Transverse colon (tissue), 4 donors: ENCODE results near the gene RASAL2. TPM values are rescaled to one million over a fixed set of nuclear protein-coding genes. Genes with fewer than 3 reads are reported as not detected.
A peak's percentile ranks its signal among the peaks of the same experiment; 100 is the strongest.
"Not testable (repeated sequence)": the region's sequence is repeated elsewhere in the genome, so short reads cannot be mapped to it uniquely, and the experiment has no call there.

ENCODE experiments used
- DNase-seq: peaks from one replicate; pipeline ENCODE4 v3.0.0-alpha.2; 2019
- H3K27ac ChIP-seq, 4 donors: fragments of 200-600 bp; sonication (generic); 2 replicates each; pipeline ENCODE4 v1.5.1; 2016 to 2018; ENCODE audit warnings: inconsistent platforms in 4 of 4
- H3K27me3 ChIP-seq: fragments of 200-600 bp; sonication (generic); 2 replicates; pipeline ENCODE4 v1.5.1; 2017; ENCODE audit warnings: inconsistent platforms
- H3K36me3 ChIP-seq, 4 donors: fragments of 200-600 bp; sonication (generic); 2 replicates each; pipeline ENCODE4 v1.5.1; 2017 to 2019; ENCODE audit warnings: inconsistent platforms in 4 of 4
- H3K4me1 ChIP-seq, 4 donors: fragments of 200-600 bp; sonication (generic); 2 replicates each; pipeline ENCODE4 v1.5.1; 2017 to 2020; ENCODE audit warnings: inconsistent platforms in 4 of 4
- H3K4me3 ChIP-seq, 4 donors: fragments of 200-600 bp; sonication (generic); 1 replicate in 1 of 4; 2 replicates in 3 of 4; pipeline versions ENCODE4 v1.5.1 to v1.6.1; 2017 to 2019; ENCODE audit warnings: inconsistent platforms in 4 of 4
- H3K9me3 ChIP-seq, 2 donors: fragments of 200-600 bp; sonication (generic); 2 replicates each; pipeline ENCODE4 v1.5.1; 2017 to 2019; ENCODE audit warnings: inconsistent platforms in 2 of 2
- EP300 ChIP-seq: sonication (generic); formaldehyde crosslinking; IDR thresholded peaks from one replicate; pipeline ENCODE4 v1.6.1; 2017; ENCODE audit warnings: antibody characterized with exemption, low read depth
- POLR2A ChIP-seq: fragments of 450-650 bp; IDR thresholded peaks from one replicate; pipeline ENCODE4 v1.6.1; 2016; ENCODE audit warnings: antibody characterized with exemption, mild to moderate bottlenecking, moderate library complexity
- POLR2AphosphoS5 ChIP-seq, 3 donors: sonication (generic); formaldehyde crosslinking; IDR thresholded peaks; one replicate each; pipeline ENCODE4 v1.6.1; 2016; ENCODE audit warnings: antibody characterized with exemption in 3 of 3
- WGBS, 2 donors: methylation state at CpG; one replicate each; pipeline ENCODE4 v1.1.5; 2018; ENCODE audit warnings: low coverage in 1 of 2; 5-methylcytosine and 5-hydroxymethylcytosine counted together
- in situ Hi-C, 4 donors: fragments of 200-750 bp; cut with MboI; loops; one replicate each; pipeline versions ENCODE4 v1.15.0 to v1.15.1; 2017; ENCODE audit warnings: low sequenced_read_pairs in 3 of 4, low pct_ligation_motif_present in 1 of 4, low pct_unique_long_range_greater_than_20kb in 1 of 4
- intact Hi-C: fragments of 100-400 bp; cut with DNase I; formaldehyde crosslinking; loops from one replicate; pipeline ENCODE4 v1.15.1; 2023; ENCODE audit warnings: low total_unique reads
- total RNA-seq, 4 donors: library from RNA; depleted of rRNA; stranded (reverse); fragments of >200 nt; gene quantifications; one replicate each; pipeline ENCODE4 v1.1.0, GENCODE V29; 2016
- TF ChIP-seq, protein P1 (sequence below), 5 experiments: fragments of 200-600 bp in 3 of 5; fragments of 450-650 bp in 2 of 5; sonication (generic) in 3 of 5; IDR thresholded peaks; 1 replicate in 2 of 5; 2 replicates in 3 of 5; pipeline ENCODE4 v1.5.1; 2016 to 2017; ENCODE audit warnings: antibody characterized with exemption in 5 of 5, inconsistent platforms in 3 of 5, mild to moderate bottlenecking in 2 of 5, moderate library complexity in 1 of 5

RASAL2 gene
- total RNA-seq, 4 donors from 2014 or later = 13.1 to 26.1 (median 19.8) TPM

DNA sequence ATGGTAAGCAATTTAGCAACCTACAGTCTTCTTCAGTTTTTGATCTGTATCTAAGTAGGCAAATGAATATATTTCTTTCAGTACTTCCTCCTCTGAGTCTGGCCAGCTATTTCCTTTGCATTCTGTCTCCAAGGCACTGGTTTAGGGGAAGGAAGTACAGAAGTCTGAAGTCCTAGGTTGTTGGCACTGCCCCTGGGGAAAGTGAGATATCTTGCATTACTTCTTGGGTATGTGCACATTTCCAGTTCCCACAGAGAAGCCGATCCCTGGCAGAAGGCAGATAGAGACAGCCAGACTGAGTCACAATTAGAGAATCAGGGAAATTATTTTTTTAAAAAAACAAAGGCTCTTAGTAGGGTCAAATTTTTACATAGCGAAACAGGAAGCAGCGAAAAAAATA, 98.8 kb downstream of the RASAL2 start:
- TF ChIP-seq EP300 = no peak
- no peak for TF ChIP-seq POLR2A
- TF ChIP-seq POLR2AphosphoS5 (IDR thresholded peaks at IDR 0.05) = no peak
- TF ChIP-seq, protein P1, sequence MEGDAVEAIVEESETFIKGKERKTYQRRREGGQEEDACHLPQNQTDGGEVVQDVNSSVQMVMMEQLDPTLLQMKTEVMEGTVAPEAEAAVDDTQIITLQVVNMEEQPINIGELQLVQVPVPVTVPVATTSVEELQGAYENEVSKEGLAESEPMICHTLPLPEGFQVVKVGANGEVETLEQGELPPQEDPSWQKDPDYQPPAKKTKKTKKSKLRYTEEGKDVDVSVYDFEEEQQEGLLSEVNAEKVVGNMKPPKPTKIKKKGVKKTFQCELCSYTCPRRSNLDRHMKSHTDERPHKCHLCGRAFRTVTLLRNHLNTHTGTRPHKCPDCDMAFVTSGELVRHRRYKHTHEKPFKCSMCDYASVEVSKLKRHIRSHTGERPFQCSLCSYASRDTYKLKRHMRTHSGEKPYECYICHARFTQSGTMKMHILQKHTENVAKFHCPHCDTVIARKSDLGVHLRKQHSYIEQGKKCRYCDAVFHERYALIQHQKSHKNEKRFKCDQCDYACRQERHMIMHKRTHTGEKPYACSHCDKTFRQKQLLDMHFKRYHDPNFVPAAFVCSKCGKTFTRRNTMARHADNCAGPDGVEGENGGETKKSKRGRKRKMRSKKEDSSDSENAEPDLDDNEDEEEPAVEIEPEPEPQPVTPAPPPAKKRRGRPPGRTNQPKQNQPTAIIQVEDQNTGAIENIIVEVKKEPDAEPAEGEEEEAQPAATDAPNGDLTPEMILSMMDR (IDR thresholded peaks at IDR 0.05) = no peak
- peaks cover 0 to 12% (median 4%) of the 10 kb centered on the region in 4 donors for H3K4me1 ChIP-seq
- no peaks in the 10 kb centered on the region for H3K27me3 ChIP-seq
- DNase-seq = peak; percentile 36
- no peaks in the 10 kb centered on the region for H3K36me3 ChIP-seq
- intact Hi-C loops = no loop called here
- H3K27ac ChIP-seq = peak overlapping the region in 1 of 4 donors; percentile 14
- H3K9me3 ChIP-seq = no peaks in the 10 kb centered on the region
- H3K4me3 ChIP-seq = no peak overlapping the region
- 55 to 61% methylated on average over 3 of the region's 3 CpGs for WGBS, 2 donors
- in situ Hi-C loops = no loop called here

DNA sequence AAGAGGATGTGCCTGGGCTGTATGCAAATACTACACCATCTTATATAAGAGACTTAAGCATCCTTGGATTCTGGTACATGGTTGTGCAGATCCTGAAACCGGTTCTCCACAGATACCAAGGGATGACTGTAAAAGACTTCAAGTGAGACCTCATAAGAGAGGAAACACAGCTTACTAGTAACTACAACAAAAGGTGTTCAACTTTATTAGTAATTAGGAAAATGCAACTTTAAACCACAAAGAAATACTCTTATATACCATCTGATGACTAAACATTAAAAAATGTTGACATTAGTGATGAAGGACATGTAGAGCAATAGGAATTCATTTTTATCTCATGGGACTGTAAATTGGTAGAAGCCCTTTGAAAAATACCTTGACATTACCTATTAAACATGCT, 102.7 kb downstream of the RASAL2 start:
- WGBS, 2 donors = 93 to 100% methylated on average over 1 of the region's 1 CpG
- Histone ChIP-seq H3K4me1 (peaks cover 0 to 12% (median 4%) of the 10 kb centered on the region in 4 donors), H3K27me3 (no peaks in the 10 kb centered on the region), H3K4me3 (no peak overlapping the region), H3K36me3 (no peaks in the 10 kb centered on the region), H3K9me3 (no peaks in the 10 kb centered on the region), H3K27ac (no peak overlapping the region)
- intact Hi-C loops = no loop called here
- DNase-seq = no peak
- TF ChIP-seq, protein P1 (IDR thresholded peaks at IDR 0.05) = no peak
- no peak for TF ChIP-seq POLR2A
- TF ChIP-seq EP300 = no peak
- no peak for TF ChIP-seq POLR2AphosphoS5 (IDR thresholded peaks at IDR 0.05)
- in situ Hi-C loops = no loop called here

DNA sequence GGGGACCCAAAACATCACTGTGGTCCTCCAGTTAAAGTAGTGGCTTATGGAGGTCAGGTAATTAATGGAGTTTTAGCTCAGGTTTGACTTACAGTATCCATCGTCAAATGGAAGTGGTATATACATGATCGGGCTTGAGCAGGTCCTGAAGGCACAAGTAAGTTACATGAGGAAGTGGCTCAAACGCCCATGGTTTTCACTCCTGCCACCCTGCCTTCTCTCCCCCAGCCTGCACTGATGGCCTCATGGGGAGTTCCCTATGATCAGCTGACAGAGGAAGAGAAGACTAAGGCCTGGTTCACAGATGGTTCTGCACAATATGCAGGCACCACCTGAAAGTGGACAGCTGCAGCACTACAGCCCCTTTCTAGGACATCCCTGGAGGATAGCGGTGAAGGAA, 108.2 kb downstream of the RASAL2 start:
- 88% methylated on average over 4 of the region's 4 CpGs; no CpG with 5 or more reads in 1 of the 2 donors for WGBS, 2 donors
- in situ Hi-C loops = not testable (repeated sequence)

DNA sequence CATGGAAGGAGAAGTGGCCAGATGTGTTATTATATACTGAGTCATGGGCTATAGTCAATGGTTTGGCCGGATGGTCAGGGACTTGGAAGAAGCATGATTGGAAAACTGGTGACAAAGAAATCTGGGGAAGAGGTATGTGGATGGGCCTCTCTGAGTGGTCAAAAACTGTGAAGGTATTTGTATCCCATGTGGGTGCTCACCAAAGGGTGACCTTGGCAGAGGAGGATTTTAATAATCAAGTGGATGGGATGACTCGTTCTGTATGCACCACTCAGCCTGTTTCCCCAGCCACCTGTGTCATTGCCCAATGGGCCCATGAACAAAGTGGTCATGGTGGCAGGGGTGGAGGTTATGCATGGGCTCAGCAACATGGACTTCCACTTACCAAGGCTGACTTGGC, 108.6 kb downstream of the RASAL2 start:
- H3K27ac ChIP-seq, in situ Hi-C loops, H3K9me3 ChIP-seq, H3K36me3 ChIP-seq, H3K4me1 ChIP-seq, H3K4me3 ChIP-seq, H3K27me3 ChIP-seq, DNase-seq, intact Hi-C loops: not testable (repeated sequence)
- WGBS, 2 donors = 86 to 100% methylated on average over 1 to 2 of the region's 2 CpGs

More for the DNA sequence above, 108.2 kb downstream of the RASAL2 start:
- H3K27me3 ChIP-seq, DNase-seq, H3K36me3 ChIP-seq, intact Hi-C loops, H3K4me3 ChIP-seq, H3K9me3 ChIP-seq, H3K27ac ChIP-seq, H3K4me1 ChIP-seq: not testable (repeated sequence)

DNA sequence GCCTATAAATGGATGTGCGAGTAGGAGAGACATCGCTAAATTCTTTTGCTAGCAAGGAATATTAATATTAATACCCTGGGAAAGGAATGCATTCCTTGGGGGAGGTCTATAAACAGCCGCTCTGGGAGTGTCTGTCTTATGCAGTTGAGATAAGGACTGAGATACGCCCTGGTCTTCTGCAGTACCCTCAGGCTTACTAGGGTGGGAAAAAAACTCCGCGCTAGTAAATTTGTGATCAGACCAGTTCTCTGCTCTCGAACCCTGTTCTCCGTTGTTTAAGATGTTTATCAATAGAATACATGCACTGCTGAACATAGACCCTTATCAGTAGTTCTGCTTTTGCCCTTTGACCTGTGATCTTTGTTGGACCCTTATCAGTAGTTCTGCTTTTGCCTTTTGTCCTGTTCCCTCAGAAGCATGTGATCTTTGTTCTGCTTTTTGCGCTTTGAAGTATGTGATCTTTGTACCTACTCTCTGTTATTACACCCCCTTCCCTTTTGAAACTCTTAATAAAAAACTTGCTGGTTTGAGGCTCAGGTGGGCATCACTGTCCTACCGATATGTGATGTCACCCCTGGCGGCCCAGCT, 114.5 kb downstream of the RASAL2 start:
- peaks cover 19 to 29% of the 10 kb centered on the region in 2 donors for H3K9me3 ChIP-seq
- H3K36me3 ChIP-seq, DNase-seq, H3K27me3 ChIP-seq, H3K4me3 ChIP-seq, H3K27ac ChIP-seq, in situ Hi-C loops, intact Hi-C loops, H3K4me1 ChIP-seq: not testable (repeated sequence)
- WGBS, 2 donors = 90 to 97% methylated on average over 8 to 11 of the region's 11 CpGs

DNA sequence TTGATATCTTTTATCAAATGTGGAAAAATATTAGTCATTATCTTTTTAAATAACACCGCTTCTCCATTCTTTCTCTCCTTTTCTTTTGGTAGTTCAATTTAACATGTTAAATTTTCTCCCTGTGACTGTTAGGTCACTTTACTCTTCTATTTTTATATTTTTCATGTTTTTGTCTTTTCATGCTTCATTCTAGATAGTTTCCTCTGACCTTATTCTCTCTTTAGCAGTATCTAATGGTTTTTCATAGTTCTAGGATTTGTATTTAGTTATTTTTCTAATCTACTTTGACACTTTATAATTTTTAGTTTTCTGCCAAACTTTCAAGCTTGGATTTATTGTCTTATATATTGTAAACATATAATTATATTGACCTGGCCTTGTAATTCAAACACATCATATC, 116.0 kb downstream of the RASAL2 start:
- Histone ChIP-seq H3K4me1 (no peaks in the 10 kb centered on the region), H3K27me3 (no peaks in the 10 kb centered on the region), H3K4me3 (no peak overlapping the region), H3K36me3 (no peaks in the 10 kb centered on the region), H3K27ac (no peak overlapping the region), H3K9me3 (peaks cover 19 to 29% of the 10 kb centered on the region in 2 donors)
- intact Hi-C loops (no loop called here), in situ Hi-C loops (no loop called here)
- no peak for TF ChIP-seq POLR2A
- TF ChIP-seq EP300 = no peak
- no peak for TF ChIP-seq POLR2AphosphoS5 (IDR thresholded peaks at IDR 0.05)
- TF ChIP-seq, protein P1 (IDR thresholded peaks at IDR 0.05) = no peak
- 100% methylated on average over 1 of the region's 1 CpG for WGBS, 2 donors
- no peak for DNase-seq
